GM21786 (cell line): ENCODE measurements around the gene SENP7.

ENCODE experiments used
- ATAC-seq: cut with Tn5 transposase; IDR thresholded peaks from one replicate; pipeline ENCODE4 v1.9.1; 2021; ENCODE audit not compliant: unreplicated experiment

SENP7 gene

DNA sequence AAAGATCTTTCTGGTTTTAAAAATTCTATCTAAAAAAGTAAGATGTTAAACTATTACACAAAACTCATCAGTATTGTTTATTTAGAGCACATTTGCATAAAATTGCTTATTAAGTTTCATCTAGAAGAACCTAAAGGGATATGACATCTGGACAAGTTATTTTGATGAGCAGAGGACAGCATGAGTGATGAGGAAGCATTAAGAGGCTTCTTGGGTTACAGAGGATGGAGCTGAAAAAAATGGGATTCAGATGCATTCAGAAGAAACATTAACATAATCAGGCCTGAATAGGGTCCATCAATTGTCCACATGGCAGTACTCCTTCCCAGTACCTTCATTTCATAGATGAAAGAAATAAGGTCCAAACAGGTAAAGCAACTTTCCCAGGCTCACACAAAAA, 234.3 kb downstream of the SENP7 start:
- ATAC-seq: no peak
